ENCODE data around the gene VWA7.

- TF ChIP-seq CTCF (IDR thresholded peaks at IDR 0.05; ENCODE audit: insufficient read depth, low read depth, low read length) = no peak
- TF ChIP-seq EZH2 (IDR thresholded peaks at IDR 0.05; ENCODE audit: insufficient read depth, low read length) = no peak
These were observed 8.3 kb upstream of the VWA7 start for GRCh38 chr6:31785475-31785874.
